Esophagus muscularis mucosa (tissue), 4 donors: ENCODE measurements around the gene AK5. TPM values are rescaled to one million over a fixed set of nuclear protein-coding genes. Genes with fewer than 3 reads are reported as not detected.

Experiments
- DNase-seq: peaks from one replicate; pipeline ENCODE4 v3.0.0-alpha.2; 2017; ENCODE audit errors: extremely low spot score
- H3K27ac ChIP-seq, 4 donors: fragments of 200-600 bp; sonication (generic); replicated peaks in 1 of 4; 1 replicate in 3 of 4; 2 replicates in 1 of 4; pipeline ENCODE4 v1.5.1; 2016 to 2019; ENCODE audit warnings: mild to moderate bottlenecking in 1 of 4
- H3K27me3 ChIP-seq, 4 donors: fragments of 200-600 bp; sonication (generic); one replicate each; pipeline versions ENCODE4 v1.5.1 to v1.6.0; 2016 to 2019
- H3K36me3 ChIP-seq, 4 donors: fragments of 200-600 bp; sonication (generic); one replicate each; pipeline ENCODE4 v1.5.1; 2016 to 2019
- H3K4me1 ChIP-seq, 4 donors: fragments of 200-600 bp; sonication (generic); one replicate each; pipeline ENCODE4 v1.5.1; 2016 to 2019
- H3K4me3 ChIP-seq, 4 donors: fragments of 200-600 bp; sonication (generic); 1 replicate in 2 of 4; 2 replicates in 2 of 4; pipeline ENCODE4 v1.5.1; 2016 to 2019; ENCODE audit warnings: mild to moderate bottlenecking in 4 of 4, moderate library complexity in 1 of 4
- H3K9me3 ChIP-seq, 4 donors: fragments of 200-600 bp; sonication (generic); 1 replicate in 3 of 4; 2 replicates in 1 of 4; pipeline ENCODE4 v1.5.1; 2016 to 2019
- CTCF ChIP-seq, 3 experiments: fragments of 200-600 bp in 2 of 3; fragments of 450-650 bp in 1 of 3; sonication (generic) in 2 of 3; IDR thresholded peaks; one replicate each; pipeline ENCODE4 v1.5.1; 2017 to 2019; ENCODE audit warnings: antibody characterized with exemption in 3 of 3, mild to moderate bottlenecking in 2 of 3, moderate library complexity in 1 of 3
- EP300 ChIP-seq: sonication (generic); formaldehyde crosslinking; IDR thresholded peaks from one replicate; pipeline ENCODE4 v1.6.1; 2017; ENCODE audit warnings: antibody characterized with exemption
- POLR2A ChIP-seq: fragments of 450-650 bp; IDR thresholded peaks from one replicate; pipeline ENCODE4 v1.6.1; 2017; ENCODE audit warnings: antibody characterized with exemption, moderate library complexity, mild to moderate bottlenecking, low read depth
- POLR2AphosphoS5 ChIP-seq, 2 donors: sonication (generic); formaldehyde crosslinking; IDR thresholded peaks; one replicate each; pipeline ENCODE4 v1.6.1; 2017; ENCODE audit warnings: antibody characterized with exemption in 2 of 2
- WGBS: methylation state at CpG from one replicate; pipeline ENCODE4 v1.1.5; 2018; 5-methylcytosine and 5-hydroxymethylcytosine counted together
- intact Hi-C: fragments of 100-400 bp; cut with DNase I; formaldehyde crosslinking; loops from one replicate; pipeline ENCODE4 v1.15.1; 2023
- total RNA-seq, 4 donors: library from RNA; depleted of rRNA; stranded (reverse); fragments of >200 nt; gene quantifications; one replicate each; pipeline versions ENCODE4 v1.1.0 to v1.2.1, GENCODE V29; 2016

The AK5 gene
- total RNA-seq, 4 donors from 2014 or later, result 0.97 to 2.5 (median 2.0) TPM

- DNase-seq, result no peak
- Histone ChIP-seq H3K27me3 (peaks cover 0 to 10% (median 0%) of the 10 kb centered on the region in 4 donors), H3K4me1 (no peaks in the 10 kb centered on the region), H3K27ac (no peak overlapping the region), H3K9me3 (no peaks in the 10 kb centered on the region), H3K4me3 (no peak overlapping the region), H3K36me3 (no peaks in the 10 kb centered on the region)
- intact Hi-C loops, result no loop called here
- 71% methylated on average over 2 of the region's 2 CpGs for WGBS
- TF ChIP-seq POLR2A, result no peak
- no peak for TF ChIP-seq POLR2AphosphoS5 (IDR thresholded peaks at IDR 0.05)
- TF ChIP-seq CTCF (IDR thresholded peaks at IDR 0.05), result no peak
These were observed 93.7 kb downstream of the AK5 start for GRCh38 chr1:77375541-77375940.

GRCh38 chr1:77375990-77376389 is 94.2 kb downstream of the AK5 start:
- Histone ChIP-seq H3K27ac (no peak overlapping the region), H3K36me3 (no peaks in the 10 kb centered on the region), H3K9me3 (no peaks in the 10 kb centered on the region), H3K4me1 (no peaks in the 10 kb centered on the region), H3K27me3 (peaks cover 0 to 10% (median 0%) of the 10 kb centered on the region in 4 donors), H3K4me3 (no peak overlapping the region)
- intact Hi-C loops, result no loop called here
- WGBS, result 59% methylated on average over 4 of the region's 4 CpGs
- DNase-seq, result no peak
- TF ChIP-seq EP300 (no peak), POLR2AphosphoS5 (IDR thresholded peaks at IDR 0.05) (no peak), POLR2A (no peak), CTCF (IDR thresholded peaks at IDR 0.05) (no peak)

DNA sequence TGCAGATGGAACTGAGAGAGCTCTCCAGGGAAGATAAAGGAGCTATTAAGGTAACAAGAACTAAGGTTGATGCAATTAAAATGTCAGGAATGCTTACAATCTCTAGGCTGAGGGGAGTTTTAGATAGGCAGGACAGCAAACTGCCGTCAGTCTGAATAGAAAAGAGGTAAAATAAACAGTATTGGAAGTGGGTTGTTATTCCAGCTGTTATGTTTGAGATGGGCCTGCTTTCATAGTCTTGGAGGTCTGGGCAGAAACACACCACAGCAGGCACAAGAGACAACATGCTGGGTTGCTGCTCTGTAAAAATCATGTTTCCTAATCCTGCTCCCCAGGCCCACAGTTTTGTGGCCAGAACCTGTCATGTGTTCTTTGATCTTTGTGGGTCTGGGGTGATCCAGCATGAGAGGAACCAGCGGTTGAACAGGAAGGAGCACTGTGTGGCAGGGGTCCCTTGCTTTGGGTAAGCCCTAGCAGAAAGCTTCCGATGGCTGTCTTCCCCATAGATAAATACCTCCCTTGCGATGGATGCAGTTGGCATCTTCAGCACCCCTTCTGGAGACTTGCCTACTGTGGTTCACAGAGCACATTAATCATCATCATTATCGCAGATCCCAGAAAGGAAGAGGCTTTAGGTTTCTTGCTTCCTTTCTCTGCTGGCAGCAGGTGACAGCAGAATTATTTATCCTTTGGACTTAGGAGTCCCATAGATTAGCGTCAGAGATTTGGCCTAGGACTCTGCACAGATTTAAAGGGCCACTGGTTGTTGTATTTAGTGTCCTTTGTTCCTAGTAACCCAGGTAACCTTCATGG is 97.1 kb downstream of the AK5 start:
- H3K27me3 ChIP-seq, result peaks cover 0 to 10% (median 0%) of the 10 kb centered on the region in 4 donors
- H3K4me1 ChIP-seq, result no peaks in the 10 kb centered on the region
- TF ChIP-seq CTCF (IDR thresholded peaks at IDR 0.05) (no peak), POLR2AphosphoS5 (IDR thresholded peaks at IDR 0.05) (no peak), EP300 (no peak), POLR2A (no peak)
- H3K9me3 ChIP-seq, result no peaks in the 10 kb centered on the region
- no peak overlapping the region for H3K4me3 ChIP-seq
- H3K36me3 ChIP-seq, result no peaks in the 10 kb centered on the region
- intact Hi-C loops, result no loop called here
- DNase-seq, result no peak
- no peak overlapping the region for H3K27ac ChIP-seq
- 33% methylated on average over 6 of the region's 6 CpGs for WGBS

DNA sequence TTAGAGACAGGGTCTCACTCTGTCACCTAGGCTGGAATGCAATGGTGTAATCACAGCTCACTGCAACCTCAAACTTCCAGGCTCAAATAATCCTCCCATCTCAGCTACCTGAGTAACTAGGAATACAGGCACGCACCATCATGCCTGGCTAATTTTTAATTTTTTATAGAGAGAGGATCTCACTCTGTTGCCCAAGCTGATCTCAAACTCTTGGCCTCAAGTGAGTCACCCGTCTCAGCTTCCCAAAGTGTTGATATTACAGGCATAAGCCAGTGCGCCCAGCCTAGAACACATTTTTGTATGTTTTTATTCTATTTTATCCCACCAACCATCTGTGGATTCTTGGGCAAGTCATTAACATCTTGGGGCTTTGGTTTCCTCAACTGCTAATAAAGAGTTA is 100.5 kb downstream of the AK5 start:
- Histone ChIP-seq H3K4me1 (no peaks in the 10 kb centered on the region), H3K36me3 (no peaks in the 10 kb centered on the region), H3K27me3 (peaks cover 0 to 15% (median 0%) of the 10 kb centered on the region in 4 donors), H3K4me3 (no peak overlapping the region), H3K9me3 (no peaks in the 10 kb centered on the region), H3K27ac (no peak overlapping the region)
- TF ChIP-seq POLR2A, result no peak
- no peak for TF ChIP-seq POLR2AphosphoS5 (IDR thresholded peaks at IDR 0.05)
- TF ChIP-seq EP300, result no peak
- TF ChIP-seq CTCF (IDR thresholded peaks at IDR 0.05), result no peak
- DNase-seq, result no peak
- 88% methylated on average over 3 of the region's 3 CpGs for WGBS
- intact Hi-C loops, result no loop called here

DNA sequence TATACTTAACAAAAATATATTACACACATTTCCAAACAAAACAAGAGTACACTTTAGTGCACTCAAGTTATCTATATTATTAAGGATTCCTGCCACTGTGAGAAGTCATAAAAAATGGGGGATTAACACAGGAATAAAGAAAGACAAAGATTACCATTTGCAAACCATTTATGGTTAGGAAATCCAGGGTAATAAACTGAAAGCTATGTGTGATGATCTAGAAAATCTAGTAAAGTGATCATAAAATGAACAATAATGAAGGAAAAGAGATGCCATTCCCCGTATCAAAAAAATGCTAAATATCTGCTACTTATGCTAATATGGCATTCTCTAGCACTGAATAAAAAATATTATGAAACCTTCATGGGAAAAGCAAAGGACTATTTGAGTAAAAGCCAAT is 101.4 kb downstream of the AK5 start:
- no peak for TF ChIP-seq CTCF (IDR thresholded peaks at IDR 0.05)
- no peak for TF ChIP-seq EP300
- TF ChIP-seq POLR2AphosphoS5 (IDR thresholded peaks at IDR 0.05), result no peak
- no peak for TF ChIP-seq POLR2A
- Histone ChIP-seq H3K4me1 (peaks cover 0 to 8% (median 4%) of the 10 kb centered on the region in 4 donors), H3K4me3 (no peak overlapping the region), H3K36me3 (no peaks in the 10 kb centered on the region), H3K27ac (no peak overlapping the region), H3K9me3 (no peaks in the 10 kb centered on the region), H3K27me3 (peaks cover 0 to 15% (median 0%) of the 10 kb centered on the region in 4 donors)
- no peak for DNase-seq
- intact Hi-C loops, result no loop called here
- 95% methylated on average over 1 of the region's 1 CpG for WGBS
